ENCODE measurements around the gene TMEM119.
A peak's percentile ranks its signal among the peaks of the same experiment; 100 is the strongest.
"Not testable (repeated sequence)": the region's sequence is repeated elsewhere in the genome, so short reads cannot be mapped to it uniquely, and the experiment has no call there.

TMEM119 gene

GRCh38 chr12:108563136-108563803 is 34.6 kb downstream of the TMEM119 start:
- DNase-seq = peak; percentile 87

- peak; percentile 99 for DNase-seq
These were observed 35.3 kb downstream of the TMEM119 start, which contains the start of gene ISCU for GRCh38 chr12:108562348-108563135. ISCU (plus strand) TSS chr12:108562596; CDS start chr12:108562623, 27 bp downstream.

- no peak for DNase-seq
These were observed 36.0 kb downstream of the TMEM119 start for GRCh38 chr12:108561852-108562347.

- DNase-seq = peak; percentile 87
These were observed 36.8 kb downstream of the TMEM119 start, which contains the start of gene SART3 for GRCh38 chr12:108560752-108561719. SART3 (minus strand) TSS chr12:108561173; CDS start chr12:108561154, 19 bp downstream.

- DNase-seq = no peak
These were observed 37.6 kb downstream of the TMEM119 start for GRCh38 chr12:108560321-108560721.

- DNase-seq = no peak
These were observed 38.1 kb downstream of the TMEM119 start for GRCh38 chr12:108559748-108560147.

GRCh38 chr12:108559007-108559655 is 38.8 kb downstream of the TMEM119 start:
- DNase-seq = peak; percentile 61

- DNase-seq = not testable (repeated sequence)
These were observed 42.5 kb downstream of the TMEM119 start for GRCh38 chr12:108555383-108555782.

- DNase-seq = no peak
These were observed 44.1 kb downstream of the TMEM119 start for GRCh38 chr12:108553799-108554198.

GRCh38 chr12:108551535-108551934 is 46.3 kb downstream of the TMEM119 start:
- no peak for DNase-seq

- DNase-seq = no peak
These were observed 48.8 kb downstream of the TMEM119 start for GRCh38 chr12:108548954-108549521.

- DNase-seq = no peak
These were observed 50.2 kb downstream of the TMEM119 start for GRCh38 chr12:108547686-108548085.

- no peak for DNase-seq
These were observed 54.2 kb downstream of the TMEM119 start for GRCh38 chr12:108543652-108544051.

GRCh38 chr12:108542320-108542719 is 55.6 kb downstream of the TMEM119 start:
- no peak for DNase-seq
